Measurements from ENCODE around the gene CUX1. TPM values are rescaled to one million over a fixed set of nuclear protein-coding genes. Genes with fewer than 3 reads are reported as not detected.

Gene CUX1
- total and polyA plus RNA-seq, 4 donors: 40.5 to 138 (median 69.1) TPM

DNA sequence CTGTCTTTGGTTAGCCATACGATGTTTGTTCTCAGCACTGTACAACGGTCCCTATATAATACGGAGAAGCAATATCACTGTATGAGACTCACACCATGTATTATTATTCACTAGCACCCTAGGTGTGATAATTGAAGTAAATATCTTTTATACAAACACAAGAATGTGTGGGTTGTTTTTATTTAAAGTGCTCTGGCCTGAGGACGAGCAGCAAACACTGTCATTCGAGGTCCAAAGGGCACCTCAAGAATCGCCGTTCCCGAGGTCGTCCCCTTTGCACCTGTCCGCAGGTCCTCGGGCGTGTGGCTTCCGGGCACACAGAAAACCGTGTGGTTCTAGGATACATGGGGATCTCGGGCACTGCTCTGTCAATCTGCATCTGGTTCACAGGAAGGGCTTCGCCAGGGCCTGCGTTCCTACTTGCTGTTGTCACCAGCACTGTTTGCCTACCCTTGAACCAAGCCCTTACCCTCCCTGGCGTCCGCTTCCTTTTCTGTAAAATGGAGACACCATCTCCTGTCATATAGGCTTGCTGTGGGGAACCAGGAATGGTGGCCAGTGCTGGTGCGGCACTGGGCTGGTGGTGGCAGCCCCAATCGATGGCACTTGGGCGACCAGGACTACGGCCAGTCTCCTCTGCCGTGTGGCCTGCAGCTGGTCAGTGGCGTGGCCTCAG, 440.8 kb downstream of the CUX1 start:
- DNase-seq: no peak
- H3K36me3 ChIP-seq (ENCODE audit: control insufficient read depth in 4 of 4, insufficient read depth in 4 of 4, low read length in 4 of 4): no peaks in the 10 kb centered on the region

GRCh38 chr7:102258749-102259107, 441.3 kb downstream of the CUX1 start:
- Histone ChIP-seq H3K9ac (ENCODE audit: insufficient read depth in 1 of 2, low read length in 2 of 2) (no peak overlapping the region), H3K36me3 (ENCODE audit: control insufficient read depth in 4 of 4, insufficient read depth in 4 of 4, low read length in 4 of 4) (no peaks in the 10 kb centered on the region), H3K4me1 (ENCODE audit: control insufficient read depth in 5 of 5, insufficient read depth in 5 of 5, low read length in 5 of 5) (no peaks in the 10 kb centered on the region), H3K4me3 (no peak overlapping the region), H3K27ac (ENCODE audit: low read depth in 1 of 2, low read length in 1 of 2) (no peak overlapping the region), H3K27me3 (ENCODE audit: control insufficient read depth in 3 of 3, insufficient read depth in 3 of 3, low read length in 2 of 3) (no peaks in the 10 kb centered on the region), H3K9me3 (ENCODE audit: control insufficient read depth in 4 of 4, insufficient read depth in 3 of 4, low read length in 3 of 4) (no peaks in the 10 kb centered on the region)
- DNase-seq (no peak), ATAC-seq (ENCODE audit: insufficient read depth, low FRiP score) (no peak)
- 81 to 86% methylated on average over 12 of the region's 12 CpGs for WGBS, 2 donors
- TF ChIP-seq, protein P1, sequence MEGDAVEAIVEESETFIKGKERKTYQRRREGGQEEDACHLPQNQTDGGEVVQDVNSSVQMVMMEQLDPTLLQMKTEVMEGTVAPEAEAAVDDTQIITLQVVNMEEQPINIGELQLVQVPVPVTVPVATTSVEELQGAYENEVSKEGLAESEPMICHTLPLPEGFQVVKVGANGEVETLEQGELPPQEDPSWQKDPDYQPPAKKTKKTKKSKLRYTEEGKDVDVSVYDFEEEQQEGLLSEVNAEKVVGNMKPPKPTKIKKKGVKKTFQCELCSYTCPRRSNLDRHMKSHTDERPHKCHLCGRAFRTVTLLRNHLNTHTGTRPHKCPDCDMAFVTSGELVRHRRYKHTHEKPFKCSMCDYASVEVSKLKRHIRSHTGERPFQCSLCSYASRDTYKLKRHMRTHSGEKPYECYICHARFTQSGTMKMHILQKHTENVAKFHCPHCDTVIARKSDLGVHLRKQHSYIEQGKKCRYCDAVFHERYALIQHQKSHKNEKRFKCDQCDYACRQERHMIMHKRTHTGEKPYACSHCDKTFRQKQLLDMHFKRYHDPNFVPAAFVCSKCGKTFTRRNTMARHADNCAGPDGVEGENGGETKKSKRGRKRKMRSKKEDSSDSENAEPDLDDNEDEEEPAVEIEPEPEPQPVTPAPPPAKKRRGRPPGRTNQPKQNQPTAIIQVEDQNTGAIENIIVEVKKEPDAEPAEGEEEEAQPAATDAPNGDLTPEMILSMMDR (IDR thresholded peaks at IDR 0.05; ENCODE audit: control extremely low read depth, extremely low read depth): no peak

More for the DNA sequence above, 440.8 kb downstream of the CUX1 start:
- no peaks in the 10 kb centered on the region for H3K9me3 ChIP-seq (ENCODE audit: control insufficient read depth in 4 of 4, insufficient read depth in 3 of 4, low read length in 3 of 4)
- H3K4me3 ChIP-seq: no peak overlapping the region
- TF ChIP-seq, protein P1 (IDR thresholded peaks at IDR 0.05; ENCODE audit: control extremely low read depth, extremely low read depth): no peak
- no peak for ATAC-seq (ENCODE audit: insufficient read depth, low FRiP score)
- H3K27ac ChIP-seq (ENCODE audit: low read depth in 1 of 2, low read length in 1 of 2): no peak overlapping the region
- WGBS, 2 donors: 94 to 96% methylated on average over 25 of the region's 25 CpGs
- H3K27me3 ChIP-seq (ENCODE audit: control insufficient read depth in 3 of 3, insufficient read depth in 3 of 3, low read length in 2 of 3): no peaks in the 10 kb centered on the region
- no peak overlapping the region for H3K9ac ChIP-seq (ENCODE audit: insufficient read depth in 1 of 2, low read length in 2 of 2)
- no peaks in the 10 kb centered on the region for H3K4me1 ChIP-seq (ENCODE audit: control insufficient read depth in 5 of 5, insufficient read depth in 5 of 5, low read length in 5 of 5)

GRCh38 chr7:102260856-102261255, 443.4 kb downstream of the CUX1 start:
- H3K4me3 ChIP-seq: no peak overlapping the region
- H3K9me3 ChIP-seq (ENCODE audit: control insufficient read depth in 4 of 4, insufficient read depth in 3 of 4, low read length in 3 of 4): no peaks in the 10 kb centered on the region
- TF ChIP-seq, protein P1 (IDR thresholded peaks at IDR 0.05; ENCODE audit: control extremely low read depth, extremely low read depth): no peak
- no peak overlapping the region for H3K27ac ChIP-seq (ENCODE audit: low read depth in 1 of 2, low read length in 1 of 2)
- H3K4me1 ChIP-seq (ENCODE audit: control insufficient read depth in 5 of 5, insufficient read depth in 5 of 5, low read length in 5 of 5): peaks cover 0 to 8% (median 0%) of the 10 kb centered on the region in 5 donors
- WGBS, 2 donors: 68 to 77% methylated on average over 9 of the region's 9 CpGs
- no peak overlapping the region for H3K9ac ChIP-seq (ENCODE audit: insufficient read depth in 1 of 2, low read length in 2 of 2)
- H3K27me3 ChIP-seq (ENCODE audit: control insufficient read depth in 3 of 3, insufficient read depth in 3 of 3, low read length in 2 of 3): no peaks in the 10 kb centered on the region
- no peaks in the 10 kb centered on the region for H3K36me3 ChIP-seq (ENCODE audit: control insufficient read depth in 4 of 4, insufficient read depth in 4 of 4, low read length in 4 of 4)
- DNase-seq (peak; percentile 59 to 77 (median 63)), ATAC-seq (ENCODE audit: insufficient read depth, low FRiP score) (no peak)

- Histone ChIP-seq H3K4me1 (ENCODE audit: control insufficient read depth in 5 of 5, insufficient read depth in 5 of 5, low read length in 5 of 5) (peaks cover 0 to 8% (median 0%) of the 10 kb centered on the region in 5 donors), H3K27me3 (ENCODE audit: control insufficient read depth in 3 of 3, insufficient read depth in 3 of 3, low read length in 2 of 3) (no peaks in the 10 kb centered on the region), H3K4me3 (no peak overlapping the region), H3K9ac (ENCODE audit: insufficient read depth in 1 of 2, low read length in 2 of 2) (no peak overlapping the region), H3K9me3 (ENCODE audit: control insufficient read depth in 4 of 4, insufficient read depth in 3 of 4, low read length in 3 of 4) (no peaks in the 10 kb centered on the region), H3K27ac (ENCODE audit: low read depth in 1 of 2, low read length in 1 of 2) (no peak overlapping the region), H3K36me3 (ENCODE audit: control insufficient read depth in 4 of 4, insufficient read depth in 4 of 4, low read length in 4 of 4) (no peaks in the 10 kb centered on the region)
- DNase-seq (no peak), ATAC-seq (ENCODE audit: insufficient read depth, low FRiP score) (no peak)
- TF ChIP-seq, protein P1 (IDR thresholded peaks at IDR 0.05; ENCODE audit: control extremely low read depth, extremely low read depth): no peak
- WGBS, 2 donors: 85 to 87% methylated on average over 9 of the region's 9 CpGs
These were observed 444.0 kb downstream of the CUX1 start for GRCh38 chr7:102261451-102261850.
